Central memory CD8-positive, alpha-beta T cell (primary cell): ENCODE measurements around the gene SRC.

Experiments
- ATAC-seq: fragments of 150-1000 bp; cut with Tn5 transposase; replicated peaks from 2 replicates; pipeline ENCODE4 v1.10.0; 2022; ENCODE audit warnings: mild to moderate bottlenecking, moderate FRiP score, moderate number of reproducible peaks; ENCODE audit not compliant: poor library complexity, severe bottlenecking; ENCODE audit errors: extremely low read depth
- DNase-seq, 2 donors: peaks; one replicate each; pipeline ENCODE4 v3.0.0; 2021; ENCODE audit warnings: low spot score in 2 of 2
- H3K27ac Mint-ChIP-seq: one replicate; pipeline ENCODE4 v1.8.0; 2022; ENCODE audit warnings: low read depth, mild to moderate bottlenecking, moderate library complexity, mixed read lengths
- H3K27me3 Mint-ChIP-seq: one replicate; pipeline ENCODE4 v1.8.0; 2022; ENCODE audit warnings: mixed read lengths
- H3K36me3 Mint-ChIP-seq: one replicate; pipeline ENCODE4 v1.8.0; 2022; ENCODE audit warnings: mild to moderate bottlenecking, moderate library complexity, mixed read lengths; ENCODE audit not compliant: insufficient read depth
- H3K4me1 Mint-ChIP-seq: one replicate; pipeline ENCODE4 v1.8.0; 2022; ENCODE audit warnings: mixed read lengths
- H3K4me3 Mint-ChIP-seq: one replicate; pipeline ENCODE4 v1.8.0; 2022; ENCODE audit warnings: mild to moderate bottlenecking, moderate library complexity, mixed read lengths
- H3K9me3 Mint-ChIP-seq: one replicate; pipeline ENCODE4 v1.8.0; 2022; ENCODE audit warnings: mixed read lengths

SRC gene

DNA sequence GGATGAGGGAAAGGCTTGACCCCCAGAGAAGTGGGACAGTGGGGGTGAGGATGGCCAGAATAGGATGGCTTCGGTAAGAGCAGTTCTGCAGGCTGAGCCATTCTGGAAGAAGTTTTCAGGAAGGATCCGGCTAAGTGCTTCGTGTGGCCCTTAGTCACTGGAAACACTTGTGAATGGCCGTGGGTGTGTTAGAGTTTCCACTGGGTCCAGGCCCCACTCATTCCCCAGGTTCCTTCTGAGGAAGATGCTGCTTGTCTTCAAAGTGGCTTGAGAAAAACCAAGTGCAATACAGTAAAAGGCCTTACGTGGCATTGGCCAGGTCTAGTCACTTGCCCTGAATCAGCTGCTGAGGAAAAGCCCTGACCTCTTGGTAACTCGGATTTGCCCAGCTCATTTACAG lies 28.6 kb upstream of the SRC start:
- peaks cover 15% of the 10 kb centered on the region for H3K36me3 Mint-ChIP-seq
- ATAC-seq (no peak), DNase-seq (no peak)
- no peak overlapping the region for H3K4me3 Mint-ChIP-seq
- no peaks in the 10 kb centered on the region for H3K9me3 Mint-ChIP-seq
- peaks cover 29% of the 10 kb centered on the region for H3K4me1 Mint-ChIP-seq
- peak overlapping the region; percentile 60 for H3K27ac Mint-ChIP-seq
- H3K27me3 Mint-ChIP-seq, result no peaks in the 10 kb centered on the region

- H3K9me3 Mint-ChIP-seq, result no peaks in the 10 kb centered on the region
Observed at GRCh38 chr20:37317994-37318640, 27.8 kb upstream of the SRC start.

DNA sequence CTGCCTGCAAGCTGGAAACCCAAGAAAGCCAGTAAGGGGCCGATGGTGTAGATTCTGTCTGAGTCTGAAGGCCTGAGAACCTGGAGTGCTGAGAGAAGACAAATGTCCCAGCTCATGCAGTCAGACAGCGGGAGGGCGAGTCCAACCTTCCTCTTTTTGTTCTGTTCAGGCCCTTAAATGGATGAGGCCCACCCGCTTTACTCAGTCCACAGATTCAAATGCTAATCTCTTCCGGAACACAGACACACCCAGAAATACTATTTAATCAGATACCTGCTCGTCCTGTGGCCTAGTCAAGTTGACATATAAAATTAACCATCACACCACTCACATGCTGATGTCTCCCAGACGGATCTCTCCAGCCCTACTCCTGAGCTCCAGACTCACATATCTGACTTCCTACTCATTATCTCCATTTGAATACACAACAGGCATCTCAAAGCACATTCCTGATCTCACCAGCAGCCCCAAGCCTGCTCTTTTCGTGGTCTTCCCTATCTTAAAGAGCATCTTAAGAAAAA lies 26.7 kb upstream of the SRC start:
- no peaks in the 10 kb centered on the region for H3K9me3 Mint-ChIP-seq
- no peak overlapping the region for H3K27ac Mint-ChIP-seq
- no peak for DNase-seq
- H3K4me3 Mint-ChIP-seq, result no peak overlapping the region
- no peaks in the 10 kb centered on the region for H3K27me3 Mint-ChIP-seq
- no peak for ATAC-seq
- H3K36me3 Mint-ChIP-seq, result peaks cover 11% of the 10 kb centered on the region
- H3K4me1 Mint-ChIP-seq, result peaks cover 21% of the 10 kb centered on the region

More at GRCh38 chr20:37317994-37318640, 27.8 kb upstream of the SRC start:
- Mint-ChIP-seq H3K4me3 (no peak overlapping the region), H3K36me3 (peaks cover 12% of the 10 kb centered on the region), H3K27me3 (no peaks in the 10 kb centered on the region), H3K27ac (peak overlapping the region; percentile 71), H3K4me1 (peaks cover 29% of the 10 kb centered on the region)
- no peak for DNase-seq
- no peak for ATAC-seq

DNA sequence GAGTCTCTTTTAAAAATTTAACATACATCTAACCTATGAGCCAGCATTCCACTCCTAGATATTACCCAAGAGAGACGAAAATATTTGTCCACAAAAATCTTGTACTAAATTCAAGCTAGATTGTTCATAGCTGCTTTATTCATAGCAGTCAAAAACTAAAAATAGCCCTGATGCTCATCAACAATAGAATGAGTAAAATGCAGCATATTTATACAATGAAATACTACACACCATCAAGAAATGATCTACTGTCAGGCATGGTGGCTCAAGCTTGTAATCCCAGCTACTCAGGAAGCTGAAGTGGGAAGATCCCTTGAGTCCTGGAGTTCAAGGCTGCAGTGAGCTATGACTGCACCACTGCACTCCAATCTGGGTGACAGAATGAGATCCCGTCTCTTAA lies 22.0 kb upstream of the SRC start:
- no peaks in the 10 kb centered on the region for H3K4me1 Mint-ChIP-seq
- H3K36me3 Mint-ChIP-seq, result no peaks in the 10 kb centered on the region
- H3K9me3 Mint-ChIP-seq, result no peaks in the 10 kb centered on the region
- no peak for DNase-seq
- no peak overlapping the region for H3K4me3 Mint-ChIP-seq
- H3K27ac Mint-ChIP-seq, result no peak overlapping the region
- ATAC-seq, result no peak
- no peaks in the 10 kb centered on the region for H3K27me3 Mint-ChIP-seq

DNA sequence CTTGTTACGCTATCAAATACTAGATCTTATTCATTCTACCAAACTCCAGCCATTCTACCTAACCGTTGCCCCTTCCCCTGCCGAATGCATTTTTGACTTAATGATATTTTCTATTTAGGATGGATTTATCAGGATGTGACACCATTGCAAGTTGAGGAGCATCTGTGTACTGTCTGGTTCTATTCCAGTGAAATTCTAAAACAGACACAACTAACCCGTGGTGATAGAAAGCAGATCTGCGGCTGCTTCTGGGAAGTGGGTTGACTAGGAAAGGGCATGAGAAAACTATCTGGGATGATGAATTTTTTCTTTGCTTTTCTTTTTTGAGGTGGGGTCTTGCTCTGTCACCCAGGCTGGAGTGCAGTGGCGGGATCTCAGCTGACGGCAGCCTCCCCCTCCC lies 20.7 kb upstream of the SRC start:
- no peaks in the 10 kb centered on the region for H3K4me1 Mint-ChIP-seq
- H3K9me3 Mint-ChIP-seq, result no peaks in the 10 kb centered on the region
- no peaks in the 10 kb centered on the region for H3K27me3 Mint-ChIP-seq
- DNase-seq (no peak), ATAC-seq (no peak)
- H3K36me3 Mint-ChIP-seq, result no peaks in the 10 kb centered on the region
- H3K4me3 Mint-ChIP-seq, result no peak overlapping the region
- H3K27ac Mint-ChIP-seq, result no peak overlapping the region

DNA sequence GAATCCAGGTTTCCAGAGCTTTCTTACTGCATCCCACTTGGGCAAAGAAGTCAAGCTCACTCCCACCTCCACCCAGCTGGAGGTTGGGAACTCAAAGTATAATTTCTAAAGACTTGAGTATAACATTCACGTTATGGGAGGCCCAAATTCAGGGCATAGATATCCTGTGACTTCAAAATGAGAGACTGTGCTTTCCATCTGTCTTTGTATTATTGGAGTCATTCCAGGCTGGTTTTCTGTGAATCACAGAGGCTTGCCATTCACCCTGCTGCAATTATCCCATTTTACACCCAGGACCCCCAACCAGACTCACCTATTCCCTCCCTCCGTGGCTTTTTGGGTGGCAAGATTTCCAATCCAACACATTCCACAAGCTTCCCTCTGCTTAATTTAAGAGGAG lies 19.3 kb upstream of the SRC start:
- DNase-seq, result no peak
- no peaks in the 10 kb centered on the region for H3K36me3 Mint-ChIP-seq
- H3K27ac Mint-ChIP-seq, result no peak overlapping the region
- no peak overlapping the region for H3K4me3 Mint-ChIP-seq
- ATAC-seq, result no peak
- H3K9me3 Mint-ChIP-seq, result no peaks in the 10 kb centered on the region
- H3K4me1 Mint-ChIP-seq, result no peaks in the 10 kb centered on the region
- H3K27me3 Mint-ChIP-seq, result no peaks in the 10 kb centered on the region

- Mint-ChIP-seq H3K4me1 (no peaks in the 10 kb centered on the region), H3K27me3 (no peaks in the 10 kb centered on the region), H3K9me3 (no peaks in the 10 kb centered on the region), H3K27ac (no peak overlapping the region), H3K4me3 (no peak overlapping the region), H3K36me3 (no peaks in the 10 kb centered on the region)
- ATAC-seq (no peak), DNase-seq (no peak)
Observed at GRCh38 chr20:37327748-37328147, 18.2 kb upstream of the SRC start.

DNA sequence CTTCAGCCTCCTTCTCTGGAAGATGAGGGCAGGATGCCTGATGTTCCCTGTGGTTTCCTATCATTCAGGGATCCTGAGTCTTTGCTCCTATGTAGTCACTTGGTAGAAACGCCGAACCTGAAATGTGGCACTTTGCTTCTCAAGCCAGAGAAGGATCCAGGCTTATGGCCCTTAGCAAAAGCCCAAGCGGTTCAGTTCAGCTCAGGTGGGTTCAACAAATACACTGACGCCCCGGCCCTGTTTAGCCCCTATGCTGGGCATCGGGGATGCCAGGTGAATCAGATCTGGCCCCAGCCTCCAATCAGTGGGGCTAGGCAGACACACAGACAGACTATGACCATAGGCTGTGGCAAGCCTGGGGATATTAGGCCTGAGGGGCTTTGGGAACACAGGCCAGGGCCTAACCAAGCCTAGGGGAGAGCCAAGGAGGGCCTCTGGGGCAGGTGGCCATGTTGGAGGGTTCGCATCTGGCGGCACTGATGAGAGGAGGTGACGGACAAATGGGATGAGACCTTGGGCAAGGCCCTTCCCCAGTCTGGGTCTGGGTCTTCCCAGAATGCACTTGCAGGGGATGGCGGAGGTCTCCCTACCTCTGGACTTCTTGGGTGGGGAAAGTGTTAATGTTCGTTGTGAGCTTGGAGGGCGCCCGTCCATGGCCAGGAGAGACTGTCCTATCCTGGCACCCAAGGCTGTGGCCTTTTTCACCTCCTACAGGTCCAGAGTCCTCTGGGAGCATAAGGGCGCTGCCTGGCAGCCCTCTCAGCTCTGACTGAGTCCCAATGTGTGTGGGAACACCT lies 17.6 kb upstream of the SRC start:
- Mint-ChIP-seq H3K27me3 (no peaks in the 10 kb centered on the region), H3K9me3 (no peaks in the 10 kb centered on the region), H3K4me1 (no peaks in the 10 kb centered on the region), H3K4me3 (no peak overlapping the region), H3K36me3 (no peaks in the 10 kb centered on the region), H3K27ac (no peak overlapping the region)
- DNase-seq, result no peak
- ATAC-seq, result no peak

DNA sequence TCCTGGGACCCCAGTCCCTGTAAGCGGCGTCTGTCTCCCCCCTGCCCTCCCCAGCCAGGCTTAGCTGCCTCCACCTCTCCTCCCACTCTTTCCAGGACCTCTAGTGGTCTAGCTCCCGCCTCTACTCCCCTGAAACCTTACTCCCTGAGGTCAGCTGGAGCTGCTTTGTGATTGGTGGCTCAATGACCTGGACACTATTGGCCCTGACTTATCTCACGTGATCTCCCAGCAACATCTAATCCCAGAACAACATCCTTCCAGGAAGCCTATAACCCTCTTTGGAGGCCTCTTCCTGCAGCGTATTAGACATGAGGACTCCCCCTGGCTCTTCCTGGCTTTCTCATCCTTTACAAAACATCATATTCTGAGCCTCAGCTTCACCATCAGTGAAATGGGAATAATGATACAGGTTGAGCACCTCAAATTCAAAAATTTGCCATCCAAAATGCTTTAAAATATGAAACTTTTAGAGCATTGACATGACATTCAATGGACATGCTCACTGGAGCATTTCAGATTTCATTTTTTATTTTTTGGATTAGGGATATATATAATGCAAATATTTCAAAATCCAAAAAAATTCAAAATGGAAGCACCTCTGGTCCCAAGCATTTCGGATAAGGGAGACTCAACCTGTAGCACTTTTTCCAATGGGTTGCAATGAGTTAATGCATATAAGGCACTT lies 16.3 kb upstream of the SRC start:
- Mint-ChIP-seq H3K36me3 (no peaks in the 10 kb centered on the region), H3K27ac (no peak overlapping the region), H3K27me3 (no peaks in the 10 kb centered on the region), H3K4me1 (no peaks in the 10 kb centered on the region), H3K4me3 (no peak overlapping the region), H3K9me3 (no peaks in the 10 kb centered on the region)
- ATAC-seq (no peak), DNase-seq (no peak)

DNA sequence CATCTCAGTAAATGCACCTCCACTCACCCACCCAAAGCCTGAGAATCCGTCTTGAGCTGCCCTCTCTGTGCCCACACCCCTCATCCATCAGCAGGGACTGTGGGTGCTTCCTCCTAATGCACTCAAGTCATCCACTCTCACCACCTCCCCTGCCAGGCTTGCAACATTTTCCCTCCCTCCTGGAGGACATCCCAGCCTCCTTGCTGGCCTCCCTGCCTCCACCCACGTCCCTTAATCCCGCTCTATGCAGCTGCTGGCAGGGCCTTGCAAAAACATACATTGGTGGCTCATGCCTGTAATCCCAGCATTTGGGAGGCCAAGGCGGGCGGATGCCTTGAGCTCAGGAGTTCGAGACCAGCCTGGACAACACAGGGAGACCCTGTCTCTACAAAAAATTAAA lies 15.6 kb upstream of the SRC start:
- H3K27me3 Mint-ChIP-seq, result no peaks in the 10 kb centered on the region
- peaks cover 1% of the 10 kb centered on the region for H3K36me3 Mint-ChIP-seq
- ATAC-seq (no peak), DNase-seq (no peak)
- no peak overlapping the region for H3K4me3 Mint-ChIP-seq
- no peaks in the 10 kb centered on the region for H3K4me1 Mint-ChIP-seq
- no peaks in the 10 kb centered on the region for H3K9me3 Mint-ChIP-seq
- no peak overlapping the region for H3K27ac Mint-ChIP-seq

DNA sequence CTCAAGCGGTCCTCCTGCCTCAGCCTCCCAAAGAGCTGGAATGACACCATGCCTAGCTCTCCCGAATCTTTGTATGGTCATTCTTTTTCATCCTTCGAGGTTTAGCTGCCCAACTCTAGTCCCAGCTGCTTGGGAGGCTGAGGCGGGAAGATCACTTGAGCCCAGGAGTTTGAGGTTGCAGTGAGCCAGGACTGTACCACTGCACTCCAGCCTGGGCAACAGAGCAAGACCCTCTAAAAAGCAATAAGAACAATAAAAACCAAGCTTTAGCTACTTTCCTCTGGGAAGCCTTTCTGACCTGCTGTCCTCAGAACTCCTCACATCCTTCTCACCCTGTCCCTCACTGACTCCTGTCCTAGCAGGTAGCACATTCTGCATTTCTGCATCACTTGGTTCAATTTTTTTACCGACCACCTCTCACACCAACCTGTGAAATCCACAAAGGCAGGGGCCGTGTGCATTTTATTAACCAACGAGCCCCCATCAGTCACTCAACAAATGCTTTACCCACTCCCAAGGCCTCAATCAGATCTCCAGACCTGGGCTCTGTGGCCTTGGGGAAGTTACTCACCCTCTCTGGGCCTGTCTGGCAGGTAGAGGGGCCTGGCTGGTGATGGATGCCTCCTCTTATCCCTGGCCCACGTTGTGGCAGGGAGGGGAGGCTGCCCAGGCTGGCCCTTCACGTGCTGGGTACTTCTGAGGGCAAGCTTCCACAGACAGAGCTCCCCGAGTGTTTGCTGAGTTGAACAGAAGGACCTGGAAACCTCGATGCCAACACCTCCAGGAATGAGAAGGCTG lies 14.7 kb upstream of the SRC start:
- Mint-ChIP-seq H3K27me3 (no peaks in the 10 kb centered on the region), H3K27ac (no peak overlapping the region), H3K4me1 (peaks cover 6% of the 10 kb centered on the region), H3K4me3 (no peak overlapping the region), H3K9me3 (no peaks in the 10 kb centered on the region), H3K36me3 (peaks cover 1% of the 10 kb centered on the region)
- DNase-seq, result no peak
- ATAC-seq, result no peak

- ATAC-seq, result no peak
- H3K36me3 Mint-ChIP-seq, result peaks cover 1% of the 10 kb centered on the region
- H3K4me3 Mint-ChIP-seq, result no peak overlapping the region
- DNase-seq, result no peak
- H3K27ac Mint-ChIP-seq, result no peak overlapping the region
- no peaks in the 10 kb centered on the region for H3K27me3 Mint-ChIP-seq
- peaks cover 14% of the 10 kb centered on the region for H3K4me1 Mint-ChIP-seq
- no peaks in the 10 kb centered on the region for H3K9me3 Mint-ChIP-seq
Observed at GRCh38 chr20:37333130-37333847, 12.7 kb upstream of the SRC start.
